Measurements from ENCODE around the gene AGXT2. TPM values are rescaled to one million over a fixed set of nuclear protein-coding genes. Genes with fewer than 3 reads are reported as not detected.
A peak's percentile ranks its signal among the peaks of the same experiment; 100 is the strongest.
"Not testable (repeated sequence)": the region's sequence is repeated elsewhere in the genome, so short reads cannot be mapped to it uniquely, and the experiment has no call there.

The AGXT2 gene
- total RNA-seq, 2 donors from 2014 or later = not detected

- intact Hi-C loops (cut with DNase I) = no loop called here
- DNase-seq (no peak), ATAC-seq (no peak)
Measured at GRCh38 chr5:34991486-34992238, 56.1 kb downstream of the AGXT2 start.

DNA sequence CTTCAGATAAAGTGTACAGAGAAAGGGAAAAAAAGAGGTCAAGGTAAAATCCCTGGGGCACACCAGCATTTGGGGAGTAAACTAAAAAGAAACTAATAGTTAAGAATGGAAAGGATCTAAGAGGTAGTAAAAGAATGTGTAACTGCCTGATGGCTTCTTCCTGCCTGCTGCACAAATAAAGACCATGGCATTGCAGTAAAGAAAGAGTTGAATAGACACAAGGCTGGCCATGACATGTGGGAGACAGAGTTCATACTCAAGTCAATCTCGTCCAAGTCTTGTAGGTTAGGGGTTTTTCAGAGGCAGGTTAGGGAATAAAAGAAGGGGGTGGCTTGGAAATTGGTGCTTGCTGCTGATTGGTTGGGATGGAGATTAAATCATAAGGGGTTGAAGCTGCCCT, 60.8 kb downstream of the AGXT2 start:
- ATAC-seq (no peak), DNase-seq (no peak)
- intact Hi-C loops (cut with DNase I) = no loop called here

GRCh38 chr5:34982823-34983222, 64.9 kb downstream of the AGXT2 start:
- no peak for DNase-seq
- ATAC-seq = no peak
- intact Hi-C loops (cut with DNase I) = no loop called here

DNA sequence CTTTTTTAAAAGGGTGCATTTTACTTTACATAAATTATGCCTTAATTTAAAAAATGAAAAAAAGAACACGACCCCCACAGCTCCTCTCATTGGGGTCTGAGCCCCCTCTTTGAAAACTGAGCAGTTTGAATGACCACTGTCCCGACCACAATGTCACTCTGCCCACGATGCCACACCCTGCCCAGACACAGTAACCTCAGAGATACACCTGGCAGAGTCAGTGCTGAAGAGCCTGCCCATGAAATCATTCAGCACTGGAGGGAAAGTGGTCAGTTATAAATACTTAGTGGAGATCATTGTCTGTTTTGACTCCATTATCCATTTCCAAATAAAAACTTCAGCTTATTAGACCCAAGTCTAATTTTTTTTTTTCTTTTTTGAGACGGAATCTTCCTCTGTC, 69.1 kb downstream of the AGXT2 start:
- intact Hi-C loops (cut with DNase I) = no loop called here
- ATAC-seq (no peak), DNase-seq (no peak)

DNA sequence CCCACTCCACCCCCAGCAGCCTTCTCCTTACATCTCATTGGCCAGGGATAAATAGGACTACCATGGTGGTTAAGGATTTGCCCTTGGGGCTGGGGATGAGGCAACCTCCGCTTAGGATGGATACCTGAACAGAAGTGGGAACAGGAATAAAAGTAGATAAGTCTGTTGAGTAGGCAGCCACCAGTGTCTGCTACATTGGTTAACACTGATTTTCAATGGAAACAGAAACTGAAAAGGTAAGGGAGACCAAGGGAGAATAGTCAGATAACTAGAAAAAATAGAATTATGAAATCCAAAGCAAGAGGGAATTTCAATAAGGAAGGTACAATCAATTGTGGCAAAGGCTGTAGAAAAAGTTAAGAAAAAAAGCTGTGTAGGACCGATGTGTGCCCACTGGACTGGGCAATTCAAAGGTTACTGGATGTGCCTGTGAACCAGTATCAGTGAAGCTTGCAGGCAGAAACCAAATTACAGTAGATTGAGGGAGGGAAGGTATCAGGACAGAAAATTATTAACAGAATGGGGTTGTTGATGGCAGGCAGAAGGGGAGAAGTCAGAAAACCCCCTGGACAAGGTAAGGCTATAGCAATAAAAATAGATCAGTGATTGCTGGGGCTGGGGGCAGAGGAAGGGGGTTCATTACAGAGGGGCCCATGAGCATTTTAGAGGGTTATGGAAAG, 69.7 kb downstream of the AGXT2 start:
- intact Hi-C loops (cut with DNase I) = no loop called here
- DNase-seq = no peak
- no peak for ATAC-seq

- ATAC-seq = no peak
- no peak for DNase-seq
- intact Hi-C loops (cut with DNase I) = no loop called here
Measured at GRCh38 chr5:34976347-34976746, 71.4 kb downstream of the AGXT2 start.

GRCh38 chr5:34971655-34972054, 76.1 kb downstream of the AGXT2 start:
- intact Hi-C loops (cut with DNase I); DNase-seq; ATAC-seq: not testable (repeated sequence)

DNA sequence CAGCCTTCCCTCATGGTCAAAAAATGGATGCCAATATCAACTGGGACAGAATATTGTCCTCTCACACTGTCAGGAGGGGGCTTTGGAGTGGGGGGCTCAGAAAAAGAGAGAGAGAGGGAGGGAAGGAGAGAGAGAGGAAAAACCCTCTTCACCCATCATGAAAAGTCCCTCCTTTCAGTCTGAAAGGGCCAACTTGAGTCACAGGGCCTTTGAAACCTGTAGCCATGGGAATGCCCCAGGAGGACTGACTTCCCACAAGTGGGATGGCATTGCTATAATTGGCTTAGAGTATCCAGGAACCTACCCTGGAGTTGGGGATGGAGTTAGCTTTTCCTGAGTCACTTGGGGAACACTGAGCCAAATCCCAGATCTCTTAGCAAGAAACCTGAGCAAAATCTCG, 77.2 kb downstream of the AGXT2 start:
- DNase-seq = no peak
- intact Hi-C loops (cut with DNase I) = no loop called here
- ATAC-seq = no peak

GRCh38 chr5:34968258-34968657, 79.5 kb downstream of the AGXT2 start:
- DNase-seq (no peak), ATAC-seq (no peak)
- intact Hi-C loops (cut with DNase I) = no loop called here

- DNase-seq = no peak
- intact Hi-C loops (cut with DNase I) = no loop called here
- ATAC-seq = no peak
Measured at GRCh38 chr5:34967540-34967939, 80.2 kb downstream of the AGXT2 start.

- no peak for ATAC-seq
- intact Hi-C loops (cut with DNase I) = loop anchor here in 1 of 2 donors (5.0 kb wide), 3 partner anchors 48 to 243 kb away; no protein-coding TSS in a partner anchor
- no peak for DNase-seq
Measured at GRCh38 chr5:34959323-34959722, 88.4 kb downstream of the AGXT2 start.

DNA sequence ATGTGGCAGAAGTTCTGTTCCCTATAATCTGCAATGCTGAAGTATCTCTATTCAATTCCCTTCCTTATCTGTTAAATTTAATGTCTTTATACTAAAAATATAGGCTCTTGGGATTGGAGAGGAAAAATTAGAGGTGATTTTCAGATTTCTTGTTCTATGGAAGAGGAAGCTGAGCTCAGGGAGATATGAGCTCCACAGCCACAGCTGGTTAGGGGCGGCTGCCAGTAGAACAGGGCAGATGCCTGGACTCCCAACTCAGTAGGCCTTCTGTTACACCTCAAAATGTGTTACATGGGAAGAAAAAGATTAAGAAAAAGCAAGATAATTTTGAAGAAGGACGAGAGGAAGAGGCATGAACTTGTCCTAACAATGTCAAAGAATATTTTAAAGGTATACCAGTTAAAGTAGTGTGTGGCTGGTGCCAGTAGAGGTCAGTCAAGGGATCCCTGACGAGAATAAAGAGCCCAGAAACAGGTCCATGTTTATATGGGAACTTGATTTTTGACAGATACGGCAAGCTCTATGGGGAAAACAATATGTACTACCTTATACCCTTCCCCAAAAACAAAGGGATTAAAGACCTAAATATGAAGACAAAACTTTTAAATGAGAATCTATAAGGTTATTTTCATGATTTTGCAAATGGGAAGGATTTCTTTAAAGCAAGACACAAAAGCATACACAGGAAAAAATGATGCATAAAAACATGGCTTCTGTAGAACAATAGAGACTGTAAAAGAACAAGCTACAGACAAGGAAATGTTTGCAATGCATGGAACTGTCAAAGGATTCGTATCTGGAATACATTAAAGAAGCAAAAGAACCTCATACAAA, 89.7 kb downstream of the AGXT2 start:
- ATAC-seq (peak; percentile 54 to 67), DNase-seq (no peak)
- intact Hi-C loops (cut with DNase I) = loop anchor here in 1 of 2 donors (5.0 kb wide), 3 partner anchors 49 to 244 kb away; no protein-coding TSS in a partner anchor

DNA sequence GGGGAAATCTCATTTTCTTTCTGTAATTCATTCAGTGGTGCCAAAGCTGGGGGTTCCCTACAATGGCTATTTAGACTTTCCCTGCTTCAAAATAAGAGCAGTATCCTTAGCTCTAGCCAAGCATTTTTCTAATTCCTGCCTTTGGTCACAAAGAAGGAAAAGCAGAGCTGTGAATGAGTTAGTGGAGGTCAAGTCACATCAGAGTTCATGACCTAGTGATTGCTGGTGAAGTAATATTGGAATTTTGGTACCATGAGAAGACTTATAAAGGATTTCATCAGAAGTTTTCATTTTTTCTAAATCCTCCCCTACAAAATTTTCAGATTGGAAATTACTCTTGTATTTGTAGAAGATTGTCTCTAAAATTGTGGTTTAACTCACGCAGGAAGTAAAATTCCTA, 90.4 kb downstream of the AGXT2 start:
- DNase-seq (no peak), ATAC-seq (no peak)
- intact Hi-C loops (cut with DNase I) = loop anchor here in 1 of 2 donors (5.0 kb wide), 3 partner anchors 50 to 245 kb away; no protein-coding TSS in a partner anchor

Other genes with a start within 250 kb of the AGXT2 start
- not detected for gene TTC23L, start 208.8 kb downstream of the AGXT2 start, total RNA-seq
- 10 to 100 TPM; 23.6 to 27.3 TPM for gene RAD1, start 132.4 kb downstream of the AGXT2 start, total RNA-seq
- 10 to 100 TPM; 13.4 to 22.6 TPM for gene BRIX1, start 132.2 kb downstream of the AGXT2 start, total RNA-seq
- gene DNAJC21, start 118.4 kb downstream of the AGXT2 start, total RNA-seq = 10 to 100 TPM; 51.7 to 62.1 TPM
- 1 to 10 TPM in 1 of 2 donors, under 1 TPM in 1; 0.73 to 2.1 TPM for gene PRLR, start 182.5 kb upstream of the AGXT2 start, total RNA-seq

Measured in left cardiac atrium (tissue), 4 donors.